Stomach (tissue), 9 donors: ENCODE results near the gene CAMKK2. TPM values are rescaled to one million over a fixed set of nuclear protein-coding genes. Genes with fewer than 3 reads are reported as not detected.

Experiments
- DNase-seq, 2 donors: peaks; one replicate each; pipeline versions ENCODE4 v3.0.0 to v3.0.0-alpha.2; 2013 to 2019
- H3K27ac ChIP-seq, 5 donors: fragments of 200-600 bp in 4 of 5; sonication (generic) in 4 of 5; one replicate each; pipeline ENCODE4 v1.5.1; 2013 to 2019; ENCODE audit warnings: mild to moderate bottlenecking in 1 of 5, moderate library complexity in 1 of 5
- H3K27me3 ChIP-seq, 3 donors: fragments of 200-600 bp; sonication (generic); one replicate each; pipeline ENCODE4 v1.5.1; 2017 to 2019; ENCODE audit warnings: mixed run types in 1 of 3
- H3K36me3 ChIP-seq, 4 donors: fragments of 200-600 bp; sonication (generic); 1 replicate in 3 of 4; 2 replicates in 1 of 4; pipeline ENCODE4 v1.5.1; 2016 to 2019
- H3K4me1 ChIP-seq, 4 donors: fragments of 200-600 bp; sonication (generic); one replicate each; pipeline ENCODE4 v1.5.1; 2016 to 2019
- H3K4me3 ChIP-seq, 4 donors: fragments of 200-600 bp; sonication (generic) in 3 of 4; one replicate each; pipeline ENCODE4 v1.5.1; 2016 to 2019; ENCODE audit warnings: mild to moderate bottlenecking in 1 of 4
- H3K9me3 ChIP-seq, 4 donors: fragments of 200-600 bp; sonication (generic); one replicate each; pipeline ENCODE4 v1.5.1; 2016 to 2019
- CTCF ChIP-seq, 7 experiments: fragments of 450-650 bp in 4 of 7; fragments of 200-600 bp in 3 of 7; sonication (generic) in 3 of 7; IDR thresholded peaks; one replicate each; pipeline ENCODE4 v1.5.1; 2016 to 2019; ENCODE audit warnings: antibody characterized with exemption in 7 of 7, control low read depth in 2 of 7, mild to moderate bottlenecking in 1 of 7
- EP300 ChIP-seq: sonication (generic); formaldehyde crosslinking; IDR thresholded peaks from one replicate; pipeline ENCODE4 v1.6.1; 2017; ENCODE audit warnings: antibody characterized with exemption
- POLR2A ChIP-seq, 4 donors: fragments of 450-650 bp; IDR thresholded peaks; one replicate each; pipeline ENCODE4 v1.6.1; 2016; ENCODE audit warnings: antibody characterized with exemption in 4 of 4, control low read depth in 2 of 4, mild to moderate bottlenecking in 1 of 4, moderate library complexity in 1 of 4
- POLR2AphosphoS5 ChIP-seq, 3 donors: sonication (generic); formaldehyde crosslinking; IDR thresholded peaks; one replicate each; pipeline ENCODE4 v1.6.1; 2016; ENCODE audit warnings: antibody characterized with exemption in 3 of 3
- WGBS, 5 donors: extraction: QIAGEN DNeasy Blood & Tissue Kit in 3 of 5; methylation state at CpG; one replicate each; pipeline versions ENCODE4 v1.1.5 to v1.1.7; 2013 to 2018; 5-methylcytosine and 5-hydroxymethylcytosine counted together
- intact Hi-C: fragments of 100-400 bp; cut with DNase I; formaldehyde crosslinking; loops from one replicate; pipeline ENCODE4 v1.15.1; 2023; ENCODE audit warnings: low total_unique reads
- polyA plus RNA-seq, 3 donors: library from polyadenylated mRNA; stranded (reverse); fragments of 200-250 nt; gene quantifications; one replicate each; pipeline ENCODE4 v1.2.3, GENCODE V29; 2013
- total RNA-seq, 5 donors: library from RNA; depleted of rRNA; stranded (reverse); fragments of >200 nt; gene quantifications; one replicate each; pipeline versions ENCODE4 v1.1.0 to v1.2.3, GENCODE V29; 2014 to 2016
- donor health status: healthy with polysubstance abuse.
- donor health status: Bipolar disorder and iron deficiency.
- donor health status: healthy.

The CAMKK2 gene
- total and polyA plus RNA-seq, 8 donors: 14.9 to 46.4 (median 21.7) TPM

GRCh38 chr12:121239351-121240061 lies 57.0 kb downstream of the CAMKK2 start:
- 52 to 81% (median 71%) methylated on average over 6 of the region's 6 CpGs for WGBS, 5 donors

GRCh38 chr12:121238604-121239350 lies 57.7 kb downstream of the CAMKK2 start:
- Histone ChIP-seq H3K9me3 (no peaks in the 10 kb centered on the region), H3K4me3 (no peak overlapping the region), H3K27ac (peak overlapping the region; percentile 13 to 85 (median 67)), H3K4me1 (peaks cover 23 to 50% (median 36%) of the 10 kb centered on the region in 4 donors), H3K36me3 (peaks cover 0 to 70% (median 58%) of the 10 kb centered on the region in 4 donors), H3K27me3 (no peaks in the 10 kb centered on the region)
- 45 to 62% (median 50%) methylated on average over 7 of the region's 7 CpGs for WGBS, 5 donors
- TF ChIP-seq EP300: no peak
- no peak for TF ChIP-seq POLR2AphosphoS5 (IDR thresholded peaks at IDR 0.05)
- no peak for TF ChIP-seq CTCF (IDR thresholded peaks at IDR 0.05)
- no peak for TF ChIP-seq POLR2A (IDR thresholded peaks at IDR 0.05)
- intact Hi-C loops: no loop called here
- DNase-seq: no peak

More at GRCh38 chr12:121239351-121240061, 57.0 kb downstream of the CAMKK2 start:
- DNase-seq: no peak
- Histone ChIP-seq H3K27me3 (no peaks in the 10 kb centered on the region), H3K4me1 (peaks cover 23 to 50% (median 36%) of the 10 kb centered on the region in 4 donors), H3K27ac (peak overlapping the region in 4 of 5 donors; percentile 61 to 85 (median 70)), H3K4me3 (no peak overlapping the region), H3K36me3 (peaks cover 1 to 70% (median 58%) of the 10 kb centered on the region in 4 donors), H3K9me3 (no peaks in the 10 kb centered on the region)
- TF ChIP-seq CTCF (IDR thresholded peaks at IDR 0.05): no peak
- no peak for TF ChIP-seq POLR2A (IDR thresholded peaks at IDR 0.05)
- TF ChIP-seq POLR2AphosphoS5 (IDR thresholded peaks at IDR 0.05): no peak
- no peak for TF ChIP-seq EP300
- intact Hi-C loops: no loop called here

GRCh38 chr12:121238086-121238485 lies 58.4 kb downstream of the CAMKK2 start:
- no peak for DNase-seq
- H3K36me3 ChIP-seq: peaks cover 5 to 70% (median 58%) of the 10 kb centered on the region in 4 donors
- 71 to 82% (median 77%) methylated on average over 4 of the region's 4 CpGs for WGBS, 5 donors
- peaks cover 23 to 50% (median 36%) of the 10 kb centered on the region in 4 donors for H3K4me1 ChIP-seq
- H3K27me3 ChIP-seq: no peaks in the 10 kb centered on the region
- H3K4me3 ChIP-seq: no peak overlapping the region
- intact Hi-C loops: no loop called here
- H3K9me3 ChIP-seq: no peaks in the 10 kb centered on the region
- TF ChIP-seq EP300 (no peak), POLR2A (IDR thresholded peaks at IDR 0.05) (no peak), POLR2AphosphoS5 (IDR thresholded peaks at IDR 0.05) (no peak), CTCF (IDR thresholded peaks at IDR 0.05) (no peak)
- peak overlapping the region; percentile 14 to 85 (median 67) for H3K27ac ChIP-seq

- intact Hi-C loops: no loop called here
- Histone ChIP-seq H3K4me3 (no peak overlapping the region), H3K9me3 (no peaks in the 10 kb centered on the region), H3K4me1 (peaks cover 23 to 50% (median 36%) of the 10 kb centered on the region in 4 donors), H3K27ac (peak overlapping the region in 3 of 5 donors; percentile 25 to 85 (median 67)), H3K36me3 (peaks cover 8 to 72% (median 61%) of the 10 kb centered on the region in 4 donors), H3K27me3 (no peaks in the 10 kb centered on the region)
- no peak for TF ChIP-seq POLR2AphosphoS5 (IDR thresholded peaks at IDR 0.05)
- 61 to 76% (median 65%) methylated on average over 8 of the region's 8 CpGs for WGBS, 5 donors
- DNase-seq: peak in 1 of 2 donors; percentile 64
Measured at GRCh38 chr12:121237415-121237814, 59.1 kb downstream of the CAMKK2 start.
